ENCODE data around the gene PCIF1. TPM values are rescaled to one million over a fixed set of nuclear protein-coding genes. Genes with fewer than 3 reads are reported as not detected.
"Not testable (repeated sequence)": the region's sequence is repeated elsewhere in the genome, so short reads cannot be mapped to it uniquely, and the experiment has no call there.

The PCIF1 gene
- total RNA-seq, 1 donor from 2014 or later, result 9.0 TPM

DNA sequence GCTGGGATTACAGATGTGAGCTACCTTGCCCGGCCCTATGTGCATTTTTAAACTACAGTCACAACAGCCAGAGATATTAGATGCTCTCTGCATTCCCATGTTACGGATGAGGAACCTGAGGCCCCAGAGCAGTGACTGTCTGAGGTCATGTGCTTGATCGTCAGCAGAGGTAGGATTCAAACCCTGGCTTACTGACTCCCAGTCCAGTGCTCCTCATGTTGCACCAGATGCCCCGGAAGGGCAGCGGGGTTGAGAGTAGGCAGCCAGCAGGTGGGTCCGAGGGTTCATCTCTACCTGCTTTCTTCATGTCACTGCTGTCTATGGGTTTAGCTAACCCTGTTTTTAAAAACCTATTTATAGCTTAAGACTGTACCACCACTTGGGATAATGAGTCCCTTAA lies 46.8 kb downstream of the PCIF1 start:
- DNase-seq (ENCODE audit: low spot score in 2 of 2) (no peak), FAIRE-seq (no peak)

DNA sequence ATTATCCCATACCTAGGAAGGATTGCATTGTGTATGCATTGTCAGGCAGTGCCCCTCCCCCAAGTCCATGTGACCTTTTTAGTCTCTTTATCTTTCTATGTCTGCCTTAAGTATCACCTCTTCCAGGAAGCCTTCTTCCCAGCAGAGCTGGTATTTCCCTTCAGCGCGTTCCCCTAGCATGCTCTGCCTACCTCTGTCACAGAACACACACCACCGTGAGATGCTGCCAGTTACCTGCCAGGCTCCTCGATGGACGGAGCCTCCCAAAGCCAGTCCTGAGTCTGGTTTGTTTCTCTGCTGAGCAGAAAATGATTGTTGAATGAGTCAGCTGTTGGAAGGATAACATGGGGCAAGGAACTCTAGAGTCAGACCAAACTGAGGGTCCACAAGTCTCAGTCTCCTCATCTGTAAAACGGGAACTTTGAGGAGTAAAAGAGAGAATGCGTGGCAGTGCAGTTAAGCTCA lies 48.8 kb downstream of the PCIF1 start:
- no peak for DNase-seq (ENCODE audit: low spot score in 2 of 2)
- no peak for FAIRE-seq

DNA sequence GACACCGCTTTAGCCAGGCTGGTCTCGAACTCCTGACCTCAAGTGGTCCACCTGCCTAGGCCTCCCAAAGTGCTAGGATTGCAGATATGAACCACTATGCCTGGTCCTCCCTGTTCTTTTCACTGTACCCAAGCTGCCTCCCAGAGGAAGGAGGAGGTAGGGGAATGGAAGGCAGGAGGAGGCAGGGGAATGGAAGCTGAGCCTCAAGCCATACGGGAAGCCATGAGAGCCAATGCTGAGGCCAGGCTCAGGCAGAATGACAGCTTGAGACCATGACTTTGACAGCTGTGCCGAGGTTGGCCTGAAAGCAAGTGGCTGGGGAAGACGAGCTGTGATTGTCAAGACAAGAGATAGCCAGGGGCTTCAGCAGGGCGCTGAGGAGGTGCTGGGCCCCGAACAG lies 51.1 kb downstream of the PCIF1 start:
- no peak for DNase-seq (ENCODE audit: low spot score in 2 of 2)

DNA sequence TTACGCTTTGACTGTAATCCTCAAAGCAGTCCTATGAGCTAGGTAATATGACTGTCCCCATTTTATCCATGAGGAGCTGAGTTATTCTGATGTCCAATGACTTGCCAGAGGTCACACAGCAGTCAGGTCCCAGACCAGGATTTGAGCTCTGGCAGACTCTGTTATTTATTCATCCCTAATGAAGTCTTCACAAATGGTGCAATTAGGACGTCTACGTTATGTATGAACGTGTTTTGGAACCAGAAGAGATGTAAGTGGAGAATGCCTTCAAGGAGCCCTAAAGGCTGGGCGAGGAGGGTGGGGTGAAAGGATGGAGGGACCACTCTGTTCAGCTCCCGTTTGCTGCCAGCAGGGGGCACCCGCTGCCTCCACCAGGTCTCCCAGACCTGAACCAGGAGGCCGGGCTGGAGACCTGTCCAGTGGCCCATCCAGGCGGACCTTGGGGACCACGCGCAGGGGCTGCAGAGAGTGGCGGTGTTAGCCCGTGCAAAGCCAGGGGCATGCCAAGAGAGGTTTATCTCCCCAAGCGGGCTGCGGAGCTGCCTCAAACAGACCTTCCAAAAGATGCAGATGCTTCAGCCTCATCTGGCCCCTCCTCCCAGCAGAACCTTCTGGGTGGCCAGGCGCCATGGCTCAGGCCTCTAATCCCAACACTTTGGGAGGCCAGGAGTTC lies 52.8 kb downstream of the PCIF1 start:
- DNase-seq (ENCODE audit: low spot score in 2 of 2) (peak in 1 of 2 donors; percentile 78), FAIRE-seq (no peak)

More for the DNA sequence above, 51.1 kb downstream of the PCIF1 start:
- FAIRE-seq, result no peak

DNA sequence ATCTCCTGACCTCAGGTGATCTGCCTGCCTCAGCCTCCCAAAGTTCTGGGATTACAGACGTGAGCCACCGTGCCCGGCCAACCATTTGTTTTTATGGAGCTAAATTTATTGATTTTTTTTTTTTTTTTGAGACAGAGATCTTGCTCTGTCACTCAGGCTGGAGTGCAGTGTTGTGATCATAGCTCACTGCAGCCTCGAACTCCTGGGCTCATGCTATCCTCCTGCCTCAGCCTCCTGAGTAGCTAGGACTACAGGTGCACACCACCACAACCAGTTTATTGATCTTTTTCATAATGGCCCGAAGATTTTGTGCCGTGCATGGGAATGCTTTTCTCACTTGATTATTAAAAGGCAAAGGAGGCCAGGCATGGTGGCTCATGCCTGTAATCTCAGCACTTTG lies 54.3 kb downstream of the PCIF1 start:
- not testable (repeated sequence) for FAIRE-seq

DNA sequence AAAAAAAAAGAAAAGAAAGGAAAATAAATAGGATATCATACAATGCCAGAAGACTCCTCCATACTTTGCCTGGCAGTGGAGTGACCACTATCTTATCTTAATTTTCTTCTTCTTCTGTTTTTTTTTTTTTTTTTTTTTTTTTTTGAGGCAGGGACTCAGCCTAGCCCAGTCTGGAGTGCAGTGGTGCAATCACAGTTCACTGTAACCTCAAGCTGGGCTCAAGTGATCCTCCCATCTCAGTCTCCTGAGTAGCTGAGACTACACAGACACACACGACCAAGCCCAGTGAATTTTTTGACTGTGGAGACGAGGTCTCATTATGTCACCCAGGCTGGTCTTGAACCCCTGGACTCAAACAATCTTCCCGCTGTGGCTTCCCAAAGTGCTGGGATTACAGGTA lies 57.1 kb downstream of the PCIF1 start:
- no peak for DNase-seq (ENCODE audit: low spot score in 2 of 2)
- FAIRE-seq, result no peak

More for the DNA sequence above, 54.3 kb downstream of the PCIF1 start:
- DNase-seq (ENCODE audit: low spot score in 2 of 2), result not testable (repeated sequence)

DNA sequence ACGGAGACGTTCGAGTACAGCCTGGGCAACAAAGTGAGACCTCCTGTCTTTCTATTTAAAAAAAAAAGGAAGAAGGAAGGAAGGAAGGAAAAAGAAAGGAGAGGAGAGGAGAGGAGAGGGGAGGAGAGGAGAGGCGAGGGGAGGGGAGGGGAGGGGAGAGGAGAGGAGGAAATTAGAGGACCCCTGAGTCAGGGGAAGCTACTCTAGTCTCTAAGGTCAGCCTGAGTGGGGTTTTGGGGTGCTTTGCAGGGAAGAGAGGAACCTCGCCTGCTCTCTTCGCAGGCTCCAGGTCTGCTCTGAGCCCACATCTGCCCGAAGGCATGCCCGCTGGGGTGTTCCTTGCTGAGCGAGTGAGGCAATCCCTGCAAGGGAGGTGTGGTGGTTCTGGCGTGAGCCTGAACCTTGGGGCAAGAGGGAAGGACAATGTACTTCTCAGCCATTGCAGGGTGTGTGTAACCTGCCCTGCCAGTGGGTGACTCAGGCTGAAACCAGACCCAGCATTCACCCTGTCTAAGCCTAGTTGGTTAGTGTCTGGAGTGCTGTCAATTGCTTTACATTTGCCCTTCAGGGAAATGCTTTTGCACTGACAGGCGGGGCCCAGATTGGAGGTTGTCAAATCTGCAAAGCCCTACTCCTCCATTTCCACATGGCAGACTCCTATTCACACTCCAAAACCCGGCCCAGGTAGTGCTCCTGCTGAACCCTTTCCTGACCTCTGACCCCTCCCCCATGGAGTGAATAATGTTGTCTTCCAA lies 58.9 kb downstream of the PCIF1 start:
- DNase-seq (ENCODE audit: low spot score in 2 of 2) (no peak), FAIRE-seq (no peak)

DNA sequence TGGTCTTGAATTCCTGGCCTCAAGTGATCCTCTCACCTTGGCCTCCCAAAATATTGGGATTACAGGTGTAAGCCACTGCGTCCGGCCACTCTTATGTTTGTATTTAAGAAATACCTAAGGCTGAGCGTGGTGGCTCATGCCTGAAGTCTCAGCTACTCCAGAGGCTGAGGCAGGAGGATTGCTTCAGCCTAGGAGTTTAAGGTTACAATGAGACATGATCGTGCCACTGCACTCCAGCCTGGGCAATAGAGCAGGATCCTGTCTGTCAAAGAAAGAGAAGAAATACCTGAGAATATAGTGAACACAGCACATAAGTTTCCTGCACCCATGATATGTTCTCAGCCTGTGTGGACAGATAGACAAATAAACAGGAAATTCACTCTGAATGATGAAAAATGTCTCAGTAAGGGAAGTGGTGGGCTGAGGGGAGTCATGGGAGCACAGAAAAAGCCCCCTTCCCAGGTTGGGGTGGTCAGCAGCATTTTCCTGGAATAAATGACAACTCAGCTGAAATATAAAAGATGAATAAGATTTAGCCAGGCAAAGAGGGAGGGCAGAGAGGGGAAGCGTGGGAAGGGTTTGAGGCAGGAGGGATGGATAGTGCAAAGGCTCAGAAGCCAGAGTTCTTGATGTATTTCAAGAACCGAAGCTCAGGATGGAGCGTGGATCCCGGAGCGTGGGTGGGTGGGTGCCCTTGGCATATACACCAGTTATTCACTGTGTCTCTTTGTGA lies 60.4 kb downstream of the PCIF1 start:
- FAIRE-seq, result no peak
- no peak for DNase-seq (ENCODE audit: low spot score in 2 of 2)

DNA sequence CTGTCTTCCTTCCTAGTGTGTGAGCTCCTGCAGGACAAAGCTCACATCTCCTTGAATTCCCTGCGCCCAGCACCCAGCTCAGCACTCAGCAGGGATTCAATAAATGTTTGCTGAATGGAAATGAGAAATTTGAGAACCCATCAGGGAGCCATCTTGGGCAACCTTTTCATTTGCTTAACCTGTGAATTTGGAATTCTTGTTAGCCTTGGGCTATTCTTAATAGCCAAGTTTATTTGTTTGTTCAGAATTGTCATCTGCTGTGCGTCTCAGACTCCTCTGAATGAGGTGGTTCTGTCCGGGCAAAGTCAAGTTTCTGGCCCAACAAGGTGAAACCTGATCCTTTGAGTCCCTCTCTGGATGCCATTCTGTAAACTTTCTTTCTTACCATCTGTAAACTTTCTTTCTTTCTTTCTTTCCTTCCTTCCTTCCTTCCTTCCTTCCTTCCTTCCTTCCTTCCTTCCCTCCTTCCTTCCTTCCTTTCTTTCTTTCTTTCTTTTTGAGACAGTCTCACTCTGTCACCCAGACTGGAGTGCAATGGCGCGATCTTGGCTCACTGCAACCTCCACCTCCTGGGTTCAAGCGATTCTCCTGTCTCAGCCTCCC lies 61.1 kb downstream of the PCIF1 start:
- FAIRE-seq; DNase-seq (ENCODE audit: low spot score in 2 of 2): not testable (repeated sequence)

DNA sequence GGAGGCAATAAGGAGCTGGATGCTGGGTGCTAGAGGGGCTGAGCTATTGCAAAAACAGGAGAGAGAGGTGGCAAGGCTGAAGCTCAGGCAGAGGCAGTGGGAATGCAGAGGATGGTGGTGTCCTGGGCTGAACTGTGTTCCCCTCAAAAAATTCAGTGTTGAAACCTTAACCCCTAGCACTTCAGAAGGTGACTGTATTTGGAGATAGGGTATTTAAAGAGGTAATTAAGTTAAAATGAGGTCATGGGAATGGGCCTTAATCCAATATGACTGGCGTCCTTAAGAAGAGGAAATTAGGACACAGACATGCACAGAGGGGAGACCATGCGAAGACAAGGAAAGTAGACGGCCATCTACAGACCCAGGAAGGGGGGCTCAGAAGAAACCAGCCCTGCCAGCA lies 62.7 kb downstream of the PCIF1 start:
- FAIRE-seq (no peak), DNase-seq (ENCODE audit: low spot score in 2 of 2) (no peak)

Other genes starting within 250 kb of the PCIF1 start
- gene WFDC13, start 232.6 kb upstream of the PCIF1 start, total RNA-seq, result not detected
- not detected for gene WFDC10B, start 229.7 kb upstream of the PCIF1 start, total RNA-seq
- not detected for gene SPINT4, start 212.3 kb upstream of the PCIF1 start, total RNA-seq
- not detected for gene WFDC3, start 142.8 kb upstream of the PCIF1 start, total RNA-seq
- 13.0 TPM for gene DNTTIP1, start 142.7 kb upstream of the PCIF1 start, total RNA-seq
- 3.7 TPM for gene UBE2C, start 122.0 kb upstream of the PCIF1 start, total RNA-seq
- not detected for gene TNNC2, start 107.4 kb upstream of the PCIF1 start, total RNA-seq
- gene SNX21, start 100.9 kb upstream of the PCIF1 start, total RNA-seq, result 15.5 TPM
- gene ACOT8, start 77.3 kb upstream of the PCIF1 start, total RNA-seq, result 32.6 TPM
- 13.9 TPM for gene ZSWIM3, start 77.1 kb upstream of the PCIF1 start, total RNA-seq
- gene ZSWIM1, start 53.5 kb upstream of the PCIF1 start, total RNA-seq, result 5.3 TPM
- 2.0 TPM for gene SPATA25, start 47.1 kb upstream of the PCIF1 start, total RNA-seq
- 3.3 TPM for gene NEURL2, start 43.5 kb upstream of the PCIF1 start, total RNA-seq
- gene CTSA, start 43.3 kb upstream of the PCIF1 start, total RNA-seq, result 14.7 TPM
- gene PLTP, start 22.5 kb upstream of the PCIF1 start, total RNA-seq, result 19.2 TPM
- 12.6 TPM for gene ZNF335, start 37.5 kb downstream of the PCIF1 start, total RNA-seq
- gene MMP9, start 74.2 kb downstream of the PCIF1 start, total RNA-seq, result under 0.01 TPM
- gene SLC12A5, start 94.5 kb downstream of the PCIF1 start, total RNA-seq, result 18.8 TPM
- gene NCOA5, start 155.3 kb downstream of the PCIF1 start, total RNA-seq, result 18.3 TPM
- gene CD40, start 183.6 kb downstream of the PCIF1 start, total RNA-seq, result 0.41 TPM